ENCODE measurements around the gene GMPPB. TPM values are rescaled to one million over a fixed set of nuclear protein-coding genes. Genes with fewer than 3 reads are reported as not detected.

The GMPPB gene
- total RNA-seq, 2 experiments from 2014 or later = 40.7 to 54.5 TPM

DNA sequence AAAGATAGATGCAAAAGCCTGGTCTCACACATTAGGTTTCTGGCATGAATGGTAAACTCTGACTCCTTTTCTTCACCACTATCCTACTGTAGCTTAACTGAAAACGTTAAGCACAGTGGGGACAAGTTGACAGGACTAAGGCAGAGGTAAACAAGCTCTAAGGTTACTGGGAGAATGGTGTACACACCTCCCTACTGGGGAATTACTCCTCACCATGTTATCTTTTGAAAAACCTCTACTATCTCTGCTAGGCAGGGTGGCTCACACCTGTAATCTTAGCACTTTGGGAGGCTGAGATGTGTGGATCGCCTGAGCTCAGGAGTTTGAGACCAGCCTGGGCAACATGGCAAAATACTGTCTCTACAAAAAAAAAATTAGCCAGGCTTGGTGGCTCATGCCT is 33.4 kb upstream of the GMPPB start:
- Histone ChIP-seq H2AFZ (ENCODE audit: low read length) (no peak overlapping the region), H3K4me2 (ENCODE audit: low read length) (no peak overlapping the region), H3K79me2 (ENCODE audit: insufficient read depth, low read depth, low read length) (peaks cover 9% of the 10 kb centered on the region; the same call in 1 of the 2 replicates), H4K20me1 (ENCODE audit: insufficient read depth, low read length) (no peaks in the 10 kb centered on the region), H3K9me2 (ENCODE audit: insufficient read depth, low read length) (no peaks in the 10 kb centered on the region), H3K4me1 (ENCODE audit: insufficient read depth, low read length, poor library complexity, severe bottlenecking) (no peaks in the 10 kb centered on the region), H3K36me3 (ENCODE audit: insufficient read depth, low read length) (peaks cover 4% of the 10 kb centered on the region; the same call in 1 of the 2 replicates), H3K9me3 (ENCODE audit: low read length) (no peaks in the 10 kb centered on the region), H3K27ac (ENCODE audit: low read depth, low read length, poor library complexity, severe bottlenecking) (no peak overlapping the region), H3K4me3 (ENCODE audit: low read depth, low read length, poor library complexity, severe bottlenecking) (no peak overlapping the region)
- BruUV-seq (replicated peaks) = no TSS peak
- no peak for DNase-seq (ENCODE audit: low spot score)
- TF ChIP-seq EZH2phosphoT487 (IDR thresholded peaks at IDR 0.05; ENCODE audit: borderline replicate concordance, low read depth, low read length) (no peak), CTCF (conservative IDR thresholded peaks at IDR 0.05; ENCODE audit: low read length) (no peak)
- ChIA-PET CTCF (ENCODE audit: unreplicated experiment) (no interaction called here), POLR2A (interaction anchor here (0.7 kb wide), 1 partner anchor 128 kb away, joined by 3 read pairs; no protein-coding TSS in a partner anchor)
- intact Hi-C loops (cut with micrococcal nuclease; ENCODE audit: unreplicated experiment) = no loop called here

- CTCF ChIA-PET (ENCODE audit: unreplicated experiment) = no interaction called here
- no peaks in the 10 kb centered on the region for H3K9me3 ChIP-seq (ENCODE audit: low read length)
- TF ChIP-seq EZH2phosphoT487 (IDR thresholded peaks at IDR 0.05; ENCODE audit: borderline replicate concordance, low read depth, low read length) (no peak), CTCF (conservative IDR thresholded peaks at IDR 0.05; ENCODE audit: low read length) (no peak)
- peaks cover 9% of the 10 kb centered on the region; the same call in 1 of the 2 replicates for H3K79me2 ChIP-seq (ENCODE audit: insufficient read depth, low read depth, low read length)
- H3K9me2 ChIP-seq (ENCODE audit: insufficient read depth, low read length) = no peaks in the 10 kb centered on the region
- no peak overlapping the region for H3K27ac ChIP-seq (ENCODE audit: low read depth, low read length, poor library complexity, severe bottlenecking)
- H3K36me3 ChIP-seq (ENCODE audit: insufficient read depth, low read length) = no peaks in the 10 kb centered on the region
- DNase-seq (ENCODE audit: low spot score) = no peak
- no peak overlapping the region for H3K4me3 ChIP-seq (ENCODE audit: low read depth, low read length, poor library complexity, severe bottlenecking)
- BruUV-seq (replicated peaks) = no TSS peak
- POLR2A ChIA-PET = interaction anchor here (0.6 kb wide), 2 partner anchors 26 to 28 kb away, joined by 5 read pairs; no protein-coding TSS in a partner anchor
- no peaks in the 10 kb centered on the region for H3K4me1 ChIP-seq (ENCODE audit: insufficient read depth, low read length, poor library complexity, severe bottlenecking)
- no peaks in the 10 kb centered on the region for H4K20me1 ChIP-seq (ENCODE audit: insufficient read depth, low read length)
- intact Hi-C loops (cut with micrococcal nuclease; ENCODE audit: unreplicated experiment) = no loop called here
- no peak overlapping the region for H3K4me2 ChIP-seq (ENCODE audit: low read length)
- no peak overlapping the region for H2AFZ ChIP-seq (ENCODE audit: low read length)
Measured at GRCh38 chr3:49756036-49756435, 32.3 kb upstream of the GMPPB start.

- no peaks in the 10 kb centered on the region for H3K4me1 ChIP-seq (ENCODE audit: insufficient read depth, low read length, poor library complexity, severe bottlenecking)
- no peak overlapping the region for H2AFZ ChIP-seq (ENCODE audit: low read length)
- H3K79me2 ChIP-seq (ENCODE audit: insufficient read depth, low read depth, low read length) = peaks cover 9% of the 10 kb centered on the region; the same call in 1 of the 2 replicates
- no peak overlapping the region for H3K4me2 ChIP-seq (ENCODE audit: low read length)
- H3K9me3 ChIP-seq (ENCODE audit: low read length) = no peaks in the 10 kb centered on the region
- H3K9me2 ChIP-seq (ENCODE audit: insufficient read depth, low read length) = no peaks in the 10 kb centered on the region
- H4K20me1 ChIP-seq (ENCODE audit: insufficient read depth, low read length) = no peaks in the 10 kb centered on the region
- H3K36me3 ChIP-seq (ENCODE audit: insufficient read depth, low read length) = no peaks in the 10 kb centered on the region
- DNase-seq (ENCODE audit: low spot score) = no peak
- CTCF ChIA-PET (ENCODE audit: unreplicated experiment) = no interaction called here
- H3K27ac ChIP-seq (ENCODE audit: low read depth, low read length, poor library complexity, severe bottlenecking) = no peak overlapping the region
- no peak overlapping the region for H3K4me3 ChIP-seq (ENCODE audit: low read depth, low read length, poor library complexity, severe bottlenecking)
- POLR2A ChIA-PET = interaction anchor here (1.1 kb wide), 1 partner anchor 27 kb away, joined by 3 read pairs; no protein-coding TSS in a partner anchor
- TF ChIP-seq EZH2phosphoT487 (IDR thresholded peaks at IDR 0.05; ENCODE audit: borderline replicate concordance, low read depth, low read length) = no peak
- no peak for TF ChIP-seq CTCF (conservative IDR thresholded peaks at IDR 0.05; ENCODE audit: low read length)
- intact Hi-C loops (cut with micrococcal nuclease; ENCODE audit: unreplicated experiment) = no loop called here
- no TSS peak for BruUV-seq (replicated peaks)
Measured at GRCh38 chr3:49754536-49754935, 30.8 kb upstream of the GMPPB start.
